ENCODE measurements around the gene MXD3. TPM values are rescaled to one million over a fixed set of nuclear protein-coding genes. Genes with fewer than 3 reads are reported as not detected.

The MXD3 gene
- total and polyA plus RNA-seq, 2 donors from 2014 or later = 4.9 to 6.6 TPM

- H3K4me3 ChIP-seq (ENCODE audit: low read length in 3 of 3) = no peak overlapping the region
- intact Hi-C loops (cut with DNase I) = no loop called here
- peaks cover 0 to 32% (median 4%) of the 10 kb centered on the region in 3 donors for H3K4me1 ChIP-seq (ENCODE audit: control insufficient read depth in 2 of 3, insufficient read depth in 2 of 3, low read depth in 1 of 3, low read length in 3 of 3)
- peak overlapping the region in 1 of 3 donors; percentile 16 for H3K9ac ChIP-seq (ENCODE audit: low read length in 3 of 3)
- no peaks in the 10 kb centered on the region for H3K9me3 ChIP-seq (ENCODE audit: control insufficient read depth in 2 of 3, insufficient read depth in 1 of 3, low read length in 3 of 3)
- no peaks in the 10 kb centered on the region for H3K27me3 ChIP-seq (ENCODE audit: control insufficient read depth, insufficient read depth, low read length)
- TF ChIP-seq, protein P1, sequence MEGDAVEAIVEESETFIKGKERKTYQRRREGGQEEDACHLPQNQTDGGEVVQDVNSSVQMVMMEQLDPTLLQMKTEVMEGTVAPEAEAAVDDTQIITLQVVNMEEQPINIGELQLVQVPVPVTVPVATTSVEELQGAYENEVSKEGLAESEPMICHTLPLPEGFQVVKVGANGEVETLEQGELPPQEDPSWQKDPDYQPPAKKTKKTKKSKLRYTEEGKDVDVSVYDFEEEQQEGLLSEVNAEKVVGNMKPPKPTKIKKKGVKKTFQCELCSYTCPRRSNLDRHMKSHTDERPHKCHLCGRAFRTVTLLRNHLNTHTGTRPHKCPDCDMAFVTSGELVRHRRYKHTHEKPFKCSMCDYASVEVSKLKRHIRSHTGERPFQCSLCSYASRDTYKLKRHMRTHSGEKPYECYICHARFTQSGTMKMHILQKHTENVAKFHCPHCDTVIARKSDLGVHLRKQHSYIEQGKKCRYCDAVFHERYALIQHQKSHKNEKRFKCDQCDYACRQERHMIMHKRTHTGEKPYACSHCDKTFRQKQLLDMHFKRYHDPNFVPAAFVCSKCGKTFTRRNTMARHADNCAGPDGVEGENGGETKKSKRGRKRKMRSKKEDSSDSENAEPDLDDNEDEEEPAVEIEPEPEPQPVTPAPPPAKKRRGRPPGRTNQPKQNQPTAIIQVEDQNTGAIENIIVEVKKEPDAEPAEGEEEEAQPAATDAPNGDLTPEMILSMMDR (IDR thresholded peaks at IDR 0.05; ENCODE audit: borderline replicate concordance, extremely low read depth, insufficient read depth) = no peak
- H3K27ac ChIP-seq (ENCODE audit: low read depth in 2 of 2, low read length in 2 of 2) = peak overlapping the region; percentile 11 to 29
- FAIRE-seq (no peak), DNase-seq (peak in 1 of 5 donors; percentile 88)
- H3K36me3 ChIP-seq (ENCODE audit: control insufficient read depth in 2 of 3, insufficient read depth in 3 of 3, low read length in 3 of 3) = peaks cover 0 to 28% (median 14%) of the 10 kb centered on the region in 3 donors
Observed at GRCh38 chr5:177301503-177302165, 10.1 kb downstream of the MXD3 start.

- no peaks in the 10 kb centered on the region for H3K9me3 ChIP-seq (ENCODE audit: control insufficient read depth in 2 of 3, insufficient read depth in 1 of 3, low read length in 3 of 3)
- intact Hi-C loops (cut with DNase I) = no loop called here
- no peaks in the 10 kb centered on the region for H3K27me3 ChIP-seq (ENCODE audit: control insufficient read depth, insufficient read depth, low read length)
- peak overlapping the region; percentile 7 to 47 for H3K27ac ChIP-seq (ENCODE audit: low read depth in 2 of 2, low read length in 2 of 2)
- no peak for DNase-seq
- TF ChIP-seq, protein P1 (IDR thresholded peaks at IDR 0.05; ENCODE audit: borderline replicate concordance, extremely low read depth, insufficient read depth) = no peak
- H3K36me3 ChIP-seq (ENCODE audit: control insufficient read depth in 2 of 3, insufficient read depth in 3 of 3, low read length in 3 of 3) = peaks cover 0 to 33% (median 14%) of the 10 kb centered on the region in 3 donors
- H3K4me1 ChIP-seq (ENCODE audit: control insufficient read depth in 2 of 3, insufficient read depth in 2 of 3, low read depth in 1 of 3, low read length in 3 of 3) = peaks cover 0 to 33% (median 4%) of the 10 kb centered on the region in 3 donors
- no peak overlapping the region for H3K4me3 ChIP-seq (ENCODE audit: low read length in 3 of 3)
- no peak for FAIRE-seq
- no peak overlapping the region for H3K9ac ChIP-seq (ENCODE audit: low read length in 3 of 3)
Observed at GRCh38 chr5:177300951-177301350, 10.7 kb downstream of the MXD3 start.

- no peak overlapping the region for H3K4me3 ChIP-seq (ENCODE audit: low read length in 3 of 3)
- TF ChIP-seq, protein P1 (IDR thresholded peaks at IDR 0.05; ENCODE audit: borderline replicate concordance, extremely low read depth, insufficient read depth) = no peak
- H3K27me3 ChIP-seq (ENCODE audit: control insufficient read depth, insufficient read depth, low read length) = no peaks in the 10 kb centered on the region
- peak overlapping the region; percentile 47 to 52 for H3K27ac ChIP-seq (ENCODE audit: low read depth in 2 of 2, low read length in 2 of 2)
- FAIRE-seq (no peak), DNase-seq (peak in 4 of 5 donors; percentile 42 to 79 (median 58))
- intact Hi-C loops (cut with DNase I) = no loop called here
- H3K36me3 ChIP-seq (ENCODE audit: control insufficient read depth in 2 of 3, insufficient read depth in 3 of 3, low read length in 3 of 3) = peaks cover under 1 to 34% (median 10%) of the 10 kb centered on the region in 3 donors
- H3K9me3 ChIP-seq (ENCODE audit: control insufficient read depth in 2 of 3, insufficient read depth in 1 of 3, low read length in 3 of 3) = no peaks in the 10 kb centered on the region
- H3K9ac ChIP-seq (ENCODE audit: low read length in 3 of 3) = no peak overlapping the region
- H3K4me1 ChIP-seq (ENCODE audit: control insufficient read depth in 2 of 3, insufficient read depth in 2 of 3, low read depth in 1 of 3, low read length in 3 of 3) = peaks cover 0 to 33% (median 4%) of the 10 kb centered on the region in 3 donors
Observed at GRCh38 chr5:177300236-177300880, 11.3 kb downstream of the MXD3 start.
